Stomach smooth muscle (tissue), 2 donors: ENCODE results near the gene IQGAP3.

Experiments
- H3K27ac ChIP-seq: one replicate; pipeline ENCODE4 v1.7.0; 2013; ENCODE audit warnings: mild to moderate bottlenecking, low read length, inconsistent platforms
- H3K27me3 ChIP-seq, 2 donors: one replicate each; pipeline ENCODE4 v1.7.0; 2013; ENCODE audit warnings: low read length in 2 of 2; ENCODE audit not compliant: insufficient read depth in 2 of 2, control insufficient read depth in 1 of 2
- H3K36me3 ChIP-seq, 2 donors: one replicate each; pipeline ENCODE4 v1.7.0; 2013; ENCODE audit warnings: low read length in 2 of 2; ENCODE audit not compliant: control insufficient read depth in 2 of 2, insufficient read depth in 2 of 2
- H3K4me1 ChIP-seq: one replicate; pipeline ENCODE4 v1.7.0; 2013; ENCODE audit warnings: low read length; ENCODE audit not compliant: control insufficient read depth, insufficient read depth
- H3K4me3 ChIP-seq, 2 donors: one replicate each; pipeline ENCODE4 v1.7.0; 2013; ENCODE audit warnings: low read length in 2 of 2
- H3K9ac ChIP-seq, 2 donors: one replicate each; pipeline ENCODE4 v1.7.0; 2013; ENCODE audit warnings: low read length in 2 of 2, mild to moderate bottlenecking in 1 of 2
- H3K9me3 ChIP-seq, 2 donors: one replicate each; pipeline ENCODE4 v1.7.0; 2013; ENCODE audit warnings: low read length in 2 of 2; ENCODE audit not compliant: control insufficient read depth in 2 of 2
- donor health status: healthy.
- donor health status: Pancreatic carcinoma.

IQGAP3 gene

DNA sequence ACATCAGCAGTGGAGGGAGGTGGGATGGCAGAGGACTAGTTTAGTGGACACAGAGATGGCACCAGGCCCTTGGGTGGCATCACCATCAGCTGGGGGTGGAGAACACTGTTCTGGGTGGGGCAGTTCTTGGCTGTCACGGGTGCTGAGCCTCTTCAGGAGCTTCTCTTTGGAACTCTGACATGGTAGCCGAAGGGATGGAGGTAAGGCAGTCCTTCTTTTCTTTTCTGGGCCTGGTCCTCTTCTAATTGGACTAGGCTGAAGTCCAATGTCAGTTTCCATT lies 63.5 kb downstream of the IQGAP3 start:
- H3K9me3 ChIP-seq: no peaks in the 10 kb centered on the region
- peak overlapping the region; percentile 97 for H3K27ac ChIP-seq
- H3K27me3 ChIP-seq: no peaks in the 10 kb centered on the region
- H3K9ac ChIP-seq: peak overlapping the region; percentile 56 to 58
- peak overlapping the region; percentile 13 to 64 for H3K4me3 ChIP-seq
- no peaks in the 10 kb centered on the region for H3K36me3 ChIP-seq
- peaks cover 69% of the 10 kb centered on the region for H3K4me1 ChIP-seq

DNA sequence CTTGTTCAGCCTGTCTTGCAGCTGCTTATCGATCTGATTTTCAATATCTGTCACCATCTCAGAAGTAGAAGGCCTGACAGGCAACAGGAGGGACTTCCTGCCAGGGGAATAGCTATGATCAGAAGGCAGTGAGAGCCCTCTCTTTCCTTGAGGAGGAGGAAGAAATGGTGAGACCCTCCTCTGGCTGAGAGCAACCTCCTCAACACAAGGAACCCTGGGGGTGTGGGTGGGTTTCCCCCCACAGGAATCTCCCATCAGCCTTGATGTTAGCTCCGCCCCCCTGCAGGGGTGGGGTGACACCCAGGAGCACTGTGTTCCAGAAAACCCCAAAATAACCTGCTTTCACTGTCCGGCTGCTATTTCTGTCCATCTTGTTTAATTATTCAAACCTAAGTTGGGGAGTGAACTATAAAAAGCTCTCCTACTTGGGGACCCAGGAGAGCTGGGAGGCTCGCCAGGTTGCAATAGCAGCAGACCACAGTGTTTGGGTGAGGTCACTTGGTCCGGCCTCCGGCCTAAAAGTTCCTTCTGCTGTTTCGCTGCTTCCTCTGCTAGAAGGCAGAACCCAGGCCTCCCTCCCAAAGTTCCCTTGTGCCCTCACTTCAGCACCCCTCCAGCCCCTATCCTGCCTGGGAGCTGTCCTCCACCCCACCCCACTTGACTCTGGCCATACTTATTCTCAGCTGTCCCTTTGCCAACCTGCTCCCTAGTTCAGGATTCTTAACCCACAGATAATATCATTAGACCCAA lies 64.0 kb downstream of the IQGAP3 start:
- Histone ChIP-seq H3K9me3 (no peaks in the 10 kb centered on the region), H3K4me3 (peak overlapping the region; percentile 13 to 64), H3K36me3 (no peaks in the 10 kb centered on the region), H3K9ac (peak overlapping the region; percentile 56 to 62), H3K4me1 (peaks cover 74% of the 10 kb centered on the region), H3K27me3 (no peaks in the 10 kb centered on the region), H3K27ac (peak overlapping the region; percentile 97)

DNA sequence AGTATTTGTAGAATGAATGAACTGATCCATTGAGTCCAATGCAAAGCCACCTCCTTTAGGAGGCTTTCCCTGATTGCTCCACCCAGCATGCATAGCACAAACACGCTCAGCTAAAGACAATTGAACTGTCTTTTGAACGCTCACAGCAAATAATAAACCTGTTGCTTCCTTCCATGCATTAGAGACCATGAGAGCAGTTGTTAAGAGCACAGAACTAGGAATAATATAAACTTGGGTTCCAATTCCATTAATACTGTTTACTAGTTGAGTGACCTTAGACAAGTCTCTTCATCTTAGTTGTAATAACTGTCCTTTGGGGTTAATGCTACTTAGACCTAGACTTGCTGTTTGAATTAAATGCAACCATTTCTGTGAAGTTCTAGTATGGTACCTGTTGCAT lies 65.9 kb downstream of the IQGAP3 start:
- Histone ChIP-seq H3K4me3 (no peak overlapping the region), H3K27me3 (no peaks in the 10 kb centered on the region), H3K9ac (no peak overlapping the region), H3K36me3 (no peaks in the 10 kb centered on the region), H3K27ac (peak overlapping the region; percentile 100), H3K9me3 (no peaks in the 10 kb centered on the region), H3K4me1 (peaks cover 84% of the 10 kb centered on the region)

GRCh38 chr1:156505679-156506298 lies 66.6 kb downstream of the IQGAP3 start:
- Histone ChIP-seq H3K9me3 (no peaks in the 10 kb centered on the region), H3K4me1 (peaks cover 79% of the 10 kb centered on the region), H3K36me3 (no peaks in the 10 kb centered on the region), H3K27me3 (no peaks in the 10 kb centered on the region), H3K27ac (peak overlapping the region; percentile 100), H3K9ac (no peak overlapping the region), H3K4me3 (peak overlapping the region in 1 of 2 donors; percentile 71)

GRCh38 chr1:156504821-156505678 lies 67.3 kb downstream of the IQGAP3 start:
- Histone ChIP-seq H3K4me1 (peaks cover 71% of the 10 kb centered on the region), H3K9ac (peak overlapping the region; percentile 87 to 95), H3K36me3 (no peaks in the 10 kb centered on the region), H3K27me3 (no peaks in the 10 kb centered on the region), H3K27ac (peak overlapping the region; percentile 100), H3K4me3 (peak overlapping the region; percentile 64 to 71), H3K9me3 (no peaks in the 10 kb centered on the region)

GRCh38 chr1:156504438-156504813 lies 67.9 kb downstream of the IQGAP3 start:
- Histone ChIP-seq H3K4me3 (peak overlapping the region; percentile 64 to 71), H3K9me3 (no peaks in the 10 kb centered on the region), H3K27me3 (no peaks in the 10 kb centered on the region), H3K27ac (peak overlapping the region; percentile 100), H3K36me3 (no peaks in the 10 kb centered on the region), H3K4me1 (peaks cover 65% of the 10 kb centered on the region), H3K9ac (peak overlapping the region; percentile 69 to 95)

- no peaks in the 10 kb centered on the region for H3K27me3 ChIP-seq
- H3K36me3 ChIP-seq: no peaks in the 10 kb centered on the region
- peak overlapping the region; percentile 64 to 71 for H3K4me3 ChIP-seq
- peaks cover 64% of the 10 kb centered on the region for H3K4me1 ChIP-seq
- H3K9ac ChIP-seq: peak overlapping the region; percentile 90 to 95
- peak overlapping the region; percentile 100 for H3K27ac ChIP-seq
- H3K9me3 ChIP-seq: no peaks in the 10 kb centered on the region
Observed at GRCh38 chr1:156503698-156504437, 68.5 kb downstream of the IQGAP3 start.

- Histone ChIP-seq H3K4me3 (peak overlapping the region; percentile 43 to 65), H3K9ac (peak overlapping the region; percentile 90 to 95), H3K9me3 (no peaks in the 10 kb centered on the region), H3K27me3 (no peaks in the 10 kb centered on the region), H3K27ac (peak overlapping the region; percentile 100), H3K4me1 (peaks cover 63% of the 10 kb centered on the region), H3K36me3 (no peaks in the 10 kb centered on the region)
Observed at GRCh38 chr1:156502894-156503697, 69.3 kb downstream of the IQGAP3 start.

GRCh38 chr1:156502391-156502893 lies 69.9 kb downstream of the IQGAP3 start:
- peak overlapping the region in 1 of 2 donors; percentile 65 for H3K4me3 ChIP-seq
- H3K4me1 ChIP-seq: peaks cover 63% of the 10 kb centered on the region
- H3K9me3 ChIP-seq: no peaks in the 10 kb centered on the region
- peak overlapping the region; percentile 100 for H3K27ac ChIP-seq
- H3K9ac ChIP-seq: peak overlapping the region; percentile 90 to 95
- H3K27me3 ChIP-seq: no peaks in the 10 kb centered on the region
- no peaks in the 10 kb centered on the region for H3K36me3 ChIP-seq
